ENCODE results near the gene IL13RA2. TPM values are rescaled to one million over a fixed set of nuclear protein-coding genes. Genes with fewer than 3 reads are reported as not detected.

IL13RA2 gene
- total and polyA plus RNA-seq, 2 of the 4 experiments (the other 2 are of a cell fraction): under 0.01 to 0.14 TPM

GRCh38 chrX:114999906-115000305 is 17.5 kb downstream of the IL13RA2 start:
- H2BK120ac ChIP-seq (ENCODE audit: low read depth, low read length): no peak overlapping the region
- H4K5ac ChIP-seq (ENCODE audit: low read depth, low read length): no peak overlapping the region
- H3K18ac ChIP-seq (ENCODE audit: low read depth, low read length): no peak overlapping the region
- H3K36me3 ChIP-seq (ENCODE audit: control insufficient read depth, insufficient read depth, low read length): no peaks in the 10 kb centered on the region
- no peak overlapping the region for H2AFZ ChIP-seq (replicated peaks; ENCODE audit: low read length, poor library complexity)
- H3K56ac ChIP-seq (ENCODE audit: extremely low read depth, insufficient read depth, low read length): no peak overlapping the region
- H3K27me3 ChIP-seq (ENCODE audit: control insufficient read depth, insufficient read depth, low read length): peaks cover 4% of the 10 kb centered on the region
- WGBS, 2 experiments (ENCODE audit: extremely low coverage in 2 of 2, insufficient read length in 1 of 2): 0% methylated on average over 1 of the region's 6 CpGs; no CpG with 5 or more reads in 1 of the 2 experiments
- no peak overlapping the region for H4K8ac ChIP-seq (ENCODE audit: low read depth in 2 of 2, low read length in 2 of 2)
- ChIA-PET POLR2A (ENCODE audit: unreplicated experiment) (no interaction called here), CTCF (no interaction called here)
- H3K9ac ChIP-seq (ENCODE audit: low read depth, low read length): no peak overlapping the region
- H3K27ac ChIP-seq (ENCODE audit: insufficient read depth, low read length): no peak overlapping the region
- H3K79me1 ChIP-seq (ENCODE audit: low read depth in 1 of 2, low read length in 2 of 2): no peaks in the 10 kb centered on the region
- H2BK5ac ChIP-seq (ENCODE audit: low read depth, low read length, poor library complexity, severe bottlenecking): no peak overlapping the region
- H4K20me1 ChIP-seq (ENCODE audit: insufficient read depth, low read length): no peaks in the 10 kb centered on the region
- no peaks in the 10 kb centered on the region for H3K9me3 ChIP-seq (ENCODE audit: control insufficient read depth, insufficient read depth, low read length)
- intact Hi-C loops (cut with micrococcal nuclease): no loop called here
- H3K4me2 ChIP-seq (ENCODE audit: low read depth, low read length): no peak overlapping the region
- H3K4me1 ChIP-seq (ENCODE audit: control insufficient read depth, insufficient read depth, low read length): no peaks in the 10 kb centered on the region
- H2AK9ac ChIP-seq (replicated peaks; ENCODE audit: low read depth, low read length, poor library complexity): no peak overlapping the region
- H3K4me3 ChIP-seq (ENCODE audit: insufficient read depth, low read depth, low read length): no peak overlapping the region
- no peak overlapping the region for H3K14ac ChIP-seq (replicated peaks; ENCODE audit: low read depth, low read length)
- H2BK20ac ChIP-seq (ENCODE audit: low read depth, low read length): no peak overlapping the region
- H4K91ac ChIP-seq (ENCODE audit: insufficient read depth, low read depth, low read length): no peak overlapping the region
- no TSS peak for BruUV-seq (replicated peaks)
- H2BK15ac ChIP-seq (ENCODE audit: low read depth, low read length): no peak overlapping the region
- H2AK5ac ChIP-seq (ENCODE audit: low read depth, low read length): no peak overlapping the region
- DNase-seq: no peak
- no peak overlapping the region for H3K23ac ChIP-seq (ENCODE audit: low read depth, low read length)
- no peaks in the 10 kb centered on the region for H3K9me1 ChIP-seq (ENCODE audit: insufficient read depth, low read length)
- no peak for ATAC-seq (ENCODE audit: low read depth)
- in situ Hi-C loops (cut with MboI; ENCODE audit: low sequenced_read_pairs): no loop called here
- TF ChIP-seq RCOR1 (IDR thresholded peaks at IDR 0.05; ENCODE audit: insufficient replicate concordance, low read length) (no peak), ELK1 (IDR thresholded peaks at IDR 0.05; ENCODE audit: borderline replicate concordance, low read depth, low read length) (no peak), CHD1 (IDR thresholded peaks at IDR 0.05; ENCODE audit: low read depth, low read length) (no peak), MAZ (IDR thresholded peaks at IDR 0.05; ENCODE audit: borderline replicate concordance, low read depth, low read length) (no peak), RAD21 (IDR thresholded peaks at IDR 0.05; ENCODE audit: low read length) (no peak), BHLHE40 (IDR thresholded peaks at IDR 0.05; ENCODE audit: low read depth, low read length) (no peak), CTCF (conservative IDR thresholded peaks at IDR 0.05; ENCODE audit: low read depth, low read length) (no peak), POLR2A (IDR thresholded peaks at IDR 0.05; ENCODE audit: low read depth, low read length) (no peak), USF2 (IDR thresholded peaks at IDR 0.05; ENCODE audit: low read depth, low read length) (no peak), RFX5 (IDR thresholded peaks at IDR 0.05; ENCODE audit: low read depth, low read length) (no peak), NFE2L2 (IDR thresholded peaks at IDR 0.05; ENCODE audit: low read depth, low read length) (no peak), SMC3 (IDR thresholded peaks at IDR 0.05; ENCODE audit: low read depth, low read length) (no peak), MAFK (IDR thresholded peaks at IDR 0.05; ENCODE audit: low read depth, low read length) (no peak), FOS (IDR thresholded peaks at IDR 0.05; ENCODE audit: low read depth, low read length) (no peak), MXI1 (IDR thresholded peaks at IDR 0.05; ENCODE audit: borderline replicate concordance, low read depth, low read length) (no peak), CEBPB (IDR thresholded peaks at IDR 0.05; ENCODE audit: low read depth, low read length) (no peak)
- H3K4ac ChIP-seq (ENCODE audit: low read depth, low read length): no peak overlapping the region
- dilution Hi-C loops (cut with HindIII; ENCODE audit: low sequenced_read_pairs, unreplicated experiment): no loop called here
